ENCODE results near the gene KIF26B. TPM values are rescaled to one million over a fixed set of nuclear protein-coding genes. Genes with fewer than 3 reads are reported as not detected.
"Not testable (repeated sequence)": the region's sequence is repeated elsewhere in the genome, so short reads cannot be mapped to it uniquely, and the experiment has no call there.

The KIF26B gene
- total RNA-seq, 1 experiment from 2014 or later: 1.6 TPM

- H3K27me3 Mint-ChIP-seq (ENCODE audit: insufficient read depth, unreplicated experiment): peaks cover 38% of the 10 kb centered on the region
- intact Hi-C loops (cut with micrococcal nuclease): no loop called here
- TF ChIP-seq CTCF (IDR thresholded peaks at IDR 0.05; ENCODE audit: unreplicated experiment): no peak
- CTCF ChIA-PET: no interaction called here
- peaks cover 14% of the 10 kb centered on the region for H3K4me1 Mint-ChIP-seq (ENCODE audit: insufficient read depth, unreplicated experiment)
- no peak overlapping the region for H3K27ac Mint-ChIP-seq (ENCODE audit: low read depth, unreplicated experiment)
- H3K9me3 Mint-ChIP-seq (ENCODE audit: unreplicated experiment): peaks cover under 1% of the 10 kb centered on the region
- H3K36me3 Mint-ChIP-seq (ENCODE audit: insufficient read depth, unreplicated experiment): no peaks in the 10 kb centered on the region
- DNase-seq (ENCODE audit: unreplicated experiment): no peak
- no peak overlapping the region for H3K4me3 Mint-ChIP-seq (ENCODE audit: unreplicated experiment)
- BruUV-seq (replicated peaks): no TSS peak
- POLR2A ChIA-PET: no interaction called here
Measured at GRCh38 chr1:245126530-245126929, 28.3 kb upstream of the KIF26B start.

GRCh38 chr1:245128381-245129101 is 26.2 kb upstream of the KIF26B start:
- ChIA-PET POLR2A (interaction anchor here (0.6 to 0.9 kb wide), 2 partner anchors 36 to 895 kb away, joined by 3 to 4 read pairs; no protein-coding TSS in a partner anchor), CTCF (interaction anchor here (0.7 to 1.0 kb wide), 3 partner anchors 24 to 1322 kb away, joined by 3 to 5 read pairs (median 4); no protein-coding TSS in a partner anchor)
- intact Hi-C loops (cut with micrococcal nuclease): no loop called here
- no peak for DNase-seq (ENCODE audit: unreplicated experiment)
- H3K36me3 Mint-ChIP-seq (ENCODE audit: insufficient read depth, unreplicated experiment): no peaks in the 10 kb centered on the region
- H3K27me3 Mint-ChIP-seq (ENCODE audit: insufficient read depth, unreplicated experiment): peaks cover 47% of the 10 kb centered on the region
- H3K9me3 Mint-ChIP-seq (ENCODE audit: unreplicated experiment): peaks cover 6% of the 10 kb centered on the region
- peaks cover 14% of the 10 kb centered on the region for H3K4me1 Mint-ChIP-seq (ENCODE audit: insufficient read depth, unreplicated experiment)
- H3K27ac Mint-ChIP-seq (ENCODE audit: low read depth, unreplicated experiment): no peak overlapping the region
- no TSS peak for BruUV-seq (replicated peaks)
- no peak for TF ChIP-seq CTCF (IDR thresholded peaks at IDR 0.05; ENCODE audit: unreplicated experiment)
- H3K4me3 Mint-ChIP-seq (ENCODE audit: unreplicated experiment): no peak overlapping the region

- POLR2A ChIA-PET: no interaction called here
- CTCF ChIA-PET: interaction anchor here (0.7 to 1.0 kb wide), 3 partner anchors 23 to 1596 kb away, joined by 3 to 6 read pairs (median 4); no protein-coding TSS in a partner anchor
- no peak for TF ChIP-seq CTCF (IDR thresholded peaks at IDR 0.05; ENCODE audit: unreplicated experiment)
- Mint-ChIP-seq H3K9me3 (ENCODE audit: unreplicated experiment) (peaks cover 6% of the 10 kb centered on the region), H3K36me3 (ENCODE audit: insufficient read depth, unreplicated experiment) (no peaks in the 10 kb centered on the region), H3K27ac (ENCODE audit: low read depth, unreplicated experiment) (no peak overlapping the region), H3K27me3 (ENCODE audit: insufficient read depth, unreplicated experiment) (peaks cover 47% of the 10 kb centered on the region), H3K4me3 (ENCODE audit: unreplicated experiment) (no peak overlapping the region), H3K4me1 (ENCODE audit: insufficient read depth, unreplicated experiment) (peaks cover 14% of the 10 kb centered on the region)
- peak; percentile 24 for DNase-seq (ENCODE audit: unreplicated experiment)
- intact Hi-C loops (cut with micrococcal nuclease): no loop called here
- no TSS peak for BruUV-seq (replicated peaks)
Measured at GRCh38 chr1:245129319-245130240, 25.2 kb upstream of the KIF26B start.

- H3K36me3 Mint-ChIP-seq (ENCODE audit: insufficient read depth, unreplicated experiment); intact Hi-C loops (cut with micrococcal nuclease); POLR2A ChIA-PET; H3K27ac Mint-ChIP-seq (ENCODE audit: low read depth, unreplicated experiment); H3K9me3 Mint-ChIP-seq (ENCODE audit: unreplicated experiment); H3K4me3 Mint-ChIP-seq (ENCODE audit: unreplicated experiment); BruUV-seq (replicated peaks): not testable (repeated sequence)
- Mint-ChIP-seq H3K4me1 (ENCODE audit: insufficient read depth, unreplicated experiment) (peaks cover 14% of the 10 kb centered on the region), H3K27me3 (ENCODE audit: insufficient read depth, unreplicated experiment) (peaks cover 47% of the 10 kb centered on the region)
- peak; percentile 13 for DNase-seq (ENCODE audit: unreplicated experiment)
- CTCF ChIA-PET: interaction anchor here (0.7 kb wide), 1 partner anchor 1595 kb away, joined by 6 read pairs; no protein-coding TSS in a partner anchor
Measured at GRCh38 chr1:245130281-245131025, 24.3 kb upstream of the KIF26B start.
